HG02852 (cell line): Measurements from ENCODE around the gene TFEB.

Source experiments
- ATAC-seq: cut with Tn5 transposase; IDR thresholded peaks from one replicate; pipeline ENCODE4 v1.9.1; 2021; ENCODE audit warnings: mild to moderate bottlenecking, moderate library complexity; ENCODE audit not compliant: unreplicated experiment

TFEB gene

DNA sequence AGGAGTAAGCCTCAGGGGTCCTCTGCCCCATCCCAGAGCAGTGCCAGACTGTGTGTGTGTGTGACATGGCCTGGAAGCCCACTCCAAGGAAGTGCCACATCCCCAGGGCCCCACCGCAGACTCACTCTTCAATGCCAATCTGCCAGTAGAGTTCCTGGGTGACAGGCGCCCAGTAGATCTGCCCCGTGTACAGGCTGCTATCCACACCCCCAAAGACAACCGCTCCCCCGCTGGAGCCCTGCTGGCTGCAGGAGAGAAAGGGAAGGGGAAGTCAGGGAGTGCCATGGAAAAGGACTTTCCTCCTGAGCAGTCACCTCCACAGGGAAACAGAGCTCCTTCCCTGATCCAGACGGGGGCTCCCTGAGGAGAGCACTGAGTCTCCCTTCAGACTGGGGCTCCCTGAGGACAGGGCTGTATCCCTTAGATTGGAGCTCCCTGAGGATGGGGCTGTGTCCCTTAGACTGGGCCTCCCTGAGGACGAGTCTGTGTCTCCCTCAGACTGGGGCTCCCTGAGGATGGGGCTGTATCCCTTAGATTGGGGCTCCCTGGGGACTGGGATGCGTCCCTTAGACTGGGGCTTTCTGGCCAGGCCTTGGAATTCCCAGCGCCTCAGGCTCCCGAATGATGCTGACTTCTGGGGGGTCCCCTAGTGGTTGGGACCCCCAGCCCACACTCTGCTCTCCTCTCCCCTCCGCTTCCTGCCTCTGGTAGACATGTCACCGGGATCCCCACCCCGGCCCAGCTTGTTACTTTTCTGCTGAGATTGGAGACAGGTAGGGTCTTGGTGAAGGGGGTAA, 5.2 kb upstream of the TFEB start:
- ATAC-seq, result no peak

DNA sequence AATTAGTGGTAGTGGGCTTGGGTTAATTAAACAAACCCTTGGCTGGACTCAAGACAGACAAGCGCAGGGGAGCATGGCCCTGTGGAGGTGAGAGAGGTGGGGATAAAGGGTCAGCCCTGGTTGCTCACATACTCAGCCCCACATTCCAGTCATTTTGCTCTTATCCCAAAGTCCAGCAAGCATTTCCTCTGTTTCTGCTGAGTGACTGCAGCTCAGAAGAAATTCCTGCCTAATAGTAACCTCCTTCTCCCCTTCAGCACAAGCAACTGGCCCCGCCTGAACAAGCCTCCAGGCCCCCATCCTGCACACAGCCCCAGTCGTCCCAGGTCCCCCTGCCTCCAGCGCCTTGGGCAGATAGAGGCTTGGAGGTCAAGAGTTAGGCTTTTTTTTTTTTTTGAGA, 3.6 kb upstream of the TFEB start:
- ATAC-seq, result no peak

DNA sequence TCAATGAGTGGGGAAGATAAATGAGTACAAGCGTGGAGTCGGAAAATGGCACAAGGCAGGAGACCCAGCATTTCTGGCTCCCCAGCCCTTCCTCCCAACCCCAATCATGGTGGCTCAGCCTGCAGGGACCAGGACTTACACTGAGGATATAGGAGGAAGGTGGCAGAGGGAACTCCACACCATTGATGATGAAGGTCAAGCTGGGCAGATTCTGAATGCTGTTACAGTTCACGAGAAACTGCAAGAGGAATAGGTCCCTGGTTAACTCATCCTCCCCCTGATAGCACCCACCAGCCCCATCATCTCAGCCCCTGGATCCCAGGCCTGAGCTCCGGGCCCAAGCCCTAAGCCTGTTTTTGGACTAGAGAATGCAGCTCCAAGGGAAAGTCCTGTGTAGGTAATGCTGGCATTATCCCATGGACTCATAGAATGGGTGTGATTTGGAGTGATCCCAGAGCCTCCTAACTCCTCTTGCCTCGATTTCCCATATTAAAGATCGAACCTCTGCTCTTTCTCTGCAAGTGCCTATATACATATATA, 2.3 kb upstream of the TFEB start:
- no peak for ATAC-seq

DNA sequence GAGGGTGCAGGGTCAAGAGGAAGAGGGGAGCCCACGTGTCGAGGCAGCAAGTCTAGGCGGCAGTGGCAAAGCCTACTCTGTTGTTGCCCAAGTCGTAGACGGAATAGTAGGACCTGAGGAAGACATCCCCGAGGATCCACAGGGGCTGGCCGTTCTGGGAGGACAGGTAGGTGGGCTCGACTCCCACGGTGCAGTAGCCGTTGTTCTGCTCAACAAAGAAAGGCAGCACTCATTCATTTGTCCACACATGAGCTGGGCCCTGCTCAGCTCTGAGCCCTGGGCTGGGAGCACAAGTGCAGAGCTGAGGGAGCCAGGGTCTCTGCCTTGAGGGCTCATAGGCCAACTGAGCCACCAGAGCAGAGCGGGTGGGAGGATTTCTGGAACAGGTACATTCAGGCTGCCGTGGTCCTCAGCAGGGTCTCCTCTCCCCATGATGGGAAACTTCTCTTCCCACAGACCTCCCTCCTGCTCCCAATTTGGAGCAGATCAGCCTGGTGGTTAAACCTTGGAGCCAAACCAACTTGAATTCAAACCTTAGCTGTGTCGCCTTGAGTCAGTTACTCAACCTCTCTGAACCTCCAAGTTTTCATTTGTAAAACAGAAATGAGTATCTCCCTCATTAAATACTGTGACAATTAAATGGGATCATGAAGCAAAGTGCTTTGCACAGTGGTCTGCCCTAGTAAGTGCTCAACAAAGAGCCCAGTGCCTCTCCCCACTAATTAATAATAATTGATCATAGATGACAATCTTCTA, 1.6 kb upstream of the TFEB start:
- no peak for ATAC-seq

DNA sequence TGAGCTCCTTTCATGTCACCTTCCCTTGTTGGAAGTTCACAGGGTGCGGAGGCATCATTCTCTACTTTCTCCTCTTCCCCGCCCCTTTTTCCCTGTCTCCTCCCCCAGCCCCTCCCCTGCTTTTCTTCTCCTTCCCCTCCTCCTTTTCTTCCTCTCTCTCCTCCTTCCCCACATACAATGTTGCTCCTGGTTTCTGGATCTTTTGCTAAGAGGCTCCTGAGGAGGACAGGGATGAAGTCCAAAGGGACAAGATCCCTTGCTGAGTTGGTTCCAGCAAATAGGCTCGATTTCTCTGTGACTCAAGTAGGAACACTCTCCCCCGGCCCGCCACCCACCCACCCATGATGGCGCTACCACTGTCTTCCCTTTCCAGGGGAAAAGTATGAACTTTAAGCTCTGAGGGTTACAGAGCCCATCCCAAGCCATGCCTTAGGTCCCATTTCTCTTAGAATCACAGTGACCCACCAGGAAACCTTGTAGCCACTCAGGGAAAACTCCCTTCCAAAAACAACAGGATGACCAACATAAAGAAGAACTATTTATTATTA, 852 bp upstream of the TFEB start:
- ATAC-seq, result no peak

DNA sequence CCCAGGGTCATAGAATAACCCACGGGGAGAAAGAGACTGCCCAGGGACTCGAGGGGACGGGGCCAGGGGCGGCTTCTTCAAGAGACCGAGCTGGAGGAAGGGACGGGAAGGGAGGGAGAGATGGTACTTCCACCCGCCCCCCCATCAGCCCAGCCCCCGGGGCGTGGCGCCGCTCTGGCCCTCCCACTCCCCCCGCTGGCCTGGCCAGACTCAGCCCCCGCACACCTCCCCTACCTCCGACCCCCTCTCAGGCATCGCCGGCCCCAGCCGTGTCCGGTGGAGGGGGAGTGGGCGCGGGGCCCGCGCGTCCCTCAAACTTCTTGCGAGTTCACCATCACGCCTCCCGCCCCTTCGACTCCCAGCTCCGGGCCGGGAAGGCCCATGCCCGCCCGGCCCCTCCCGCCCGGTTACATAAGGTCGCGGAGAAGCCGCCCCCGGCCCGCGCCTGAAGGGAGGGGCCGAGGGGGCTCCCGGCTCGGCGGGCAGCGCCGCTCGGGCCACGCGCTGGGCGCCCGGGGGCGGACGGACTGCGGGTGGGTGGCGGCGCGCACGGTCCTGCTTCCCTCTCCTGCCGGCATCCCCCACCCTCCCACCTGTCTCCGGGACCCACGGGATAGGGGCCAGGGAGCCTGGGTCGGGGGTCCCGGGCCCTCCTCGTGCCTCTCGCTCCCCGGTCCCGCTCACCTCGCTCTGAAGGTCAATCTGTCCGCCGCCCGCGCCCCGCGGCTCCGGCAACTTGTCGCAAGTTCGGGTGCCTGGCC, 562 bp downstream of the TFEB start:
- ATAC-seq, result peak; percentile 19

DNA sequence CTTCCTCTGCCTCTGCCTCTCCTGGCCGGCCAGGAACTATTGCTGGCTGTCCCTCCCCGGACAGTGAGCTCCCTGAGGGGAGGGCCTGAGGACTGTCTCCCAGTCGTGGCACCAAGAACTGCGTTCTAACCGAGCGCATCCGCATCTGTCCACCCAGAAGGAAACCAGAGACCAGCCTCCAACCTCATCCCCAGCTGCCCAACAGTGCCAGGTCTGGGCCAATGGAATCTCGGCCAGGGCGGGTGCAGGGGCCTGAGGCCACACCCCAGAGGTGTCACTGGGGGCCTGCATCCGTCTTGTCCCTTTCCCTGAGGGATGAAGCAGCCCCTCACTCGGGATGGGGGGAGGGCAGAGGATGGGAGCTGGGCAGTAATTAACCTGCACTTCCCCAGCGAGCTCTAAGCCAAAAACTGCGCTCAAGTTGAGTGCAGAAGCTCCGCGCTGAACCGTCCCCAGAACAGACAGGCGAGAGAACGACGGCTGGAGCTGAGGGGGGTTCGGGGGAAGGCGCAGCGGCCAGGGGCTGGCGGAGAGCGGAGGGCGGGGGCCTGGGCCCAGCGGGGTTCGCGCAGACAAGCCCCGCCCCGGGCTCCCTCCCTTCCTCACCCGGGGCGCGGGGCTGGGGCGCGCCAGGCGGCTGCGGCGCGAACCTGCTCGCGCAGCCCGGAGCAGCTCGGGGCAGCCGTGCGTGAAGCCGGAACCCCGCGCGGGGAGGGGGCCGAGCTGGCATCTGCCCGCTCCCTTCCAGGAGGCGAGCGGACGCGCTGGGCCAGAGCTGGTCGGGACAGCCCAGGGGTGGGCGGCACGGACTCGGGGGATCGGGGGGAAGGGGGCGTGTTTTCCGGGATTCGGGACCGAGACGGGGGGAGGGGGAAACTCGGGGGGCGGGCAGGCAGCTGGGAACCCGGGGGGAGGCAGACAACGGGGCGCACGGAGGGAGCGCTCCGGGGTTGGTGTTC, 1.4 kb downstream of the TFEB start:
- peak; percentile 45 for ATAC-seq

DNA sequence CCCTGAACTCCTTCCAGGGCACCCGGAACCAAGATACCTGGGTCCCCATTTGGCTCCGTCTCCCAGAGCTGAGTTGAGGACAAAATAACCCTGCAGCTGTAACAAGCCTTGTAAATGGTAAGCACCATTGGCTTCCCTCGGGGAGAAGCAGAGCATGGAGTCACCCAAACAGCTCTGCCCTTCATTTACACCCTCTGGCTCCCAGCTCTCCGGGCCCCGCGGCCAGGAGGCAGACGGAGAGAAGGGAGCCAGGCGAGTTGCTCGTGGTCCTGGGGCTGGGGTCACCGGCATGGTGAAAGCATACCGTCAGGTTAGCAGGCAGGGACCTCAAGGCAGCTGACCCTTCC, 2.1 kb downstream of the TFEB start:
- ATAC-seq, result no peak

DNA sequence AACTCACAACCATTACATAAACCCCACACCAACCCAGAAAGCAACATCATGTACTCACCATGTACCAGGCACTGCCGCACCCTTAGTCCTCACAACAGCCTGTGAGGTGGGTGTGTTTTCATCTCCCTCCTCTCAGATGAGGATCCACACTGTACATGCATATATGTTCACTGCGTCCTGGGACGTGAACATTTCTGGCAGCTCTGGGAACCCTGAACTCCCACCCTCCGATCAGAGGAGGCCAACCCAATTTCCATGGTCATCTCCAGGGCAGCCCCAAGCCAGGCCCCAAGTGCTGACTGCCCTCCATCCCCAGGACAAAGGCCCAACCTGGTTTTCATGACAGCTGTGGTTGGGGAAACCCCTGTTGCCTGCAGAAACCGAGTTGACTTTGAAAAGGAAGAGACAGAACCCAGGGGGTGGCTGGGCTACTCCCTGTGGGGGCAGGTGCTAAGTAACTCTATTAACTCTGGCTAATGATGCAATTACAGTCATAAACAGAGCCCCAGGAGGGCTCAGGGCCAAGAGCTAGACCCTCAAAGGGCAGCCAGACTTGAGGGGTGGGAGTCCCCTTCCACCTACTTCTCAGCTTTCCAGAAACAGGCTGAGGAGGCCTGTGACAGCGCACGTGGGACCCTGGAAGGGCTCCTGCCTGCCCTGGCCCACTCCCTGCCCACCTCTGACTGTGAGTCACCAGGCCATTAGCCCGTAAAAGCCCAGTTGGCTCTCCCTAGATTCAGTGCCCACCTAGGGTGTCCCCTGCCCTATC, 2.6 kb downstream of the TFEB start:
- peak; percentile 34 for ATAC-seq

DNA sequence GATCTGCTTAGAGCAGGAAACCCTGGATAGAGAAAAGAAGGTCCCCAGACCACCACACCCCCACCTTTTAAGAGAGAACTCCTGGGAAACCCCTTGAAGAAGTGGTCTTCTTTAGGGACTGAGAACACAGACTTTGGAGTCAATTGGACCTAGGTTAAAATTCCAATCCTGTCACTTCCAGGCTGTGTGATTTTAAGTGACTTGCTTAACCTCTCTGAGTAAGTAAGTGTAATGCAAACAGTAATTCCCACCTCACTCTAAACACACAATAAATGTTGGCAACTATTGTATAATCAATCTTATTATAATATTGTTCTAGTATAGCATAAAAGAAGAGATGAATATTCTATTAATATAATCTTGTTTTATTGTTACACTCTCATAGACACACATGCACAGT, 3.3 kb downstream of the TFEB start:
- ATAC-seq, result no peak

DNA sequence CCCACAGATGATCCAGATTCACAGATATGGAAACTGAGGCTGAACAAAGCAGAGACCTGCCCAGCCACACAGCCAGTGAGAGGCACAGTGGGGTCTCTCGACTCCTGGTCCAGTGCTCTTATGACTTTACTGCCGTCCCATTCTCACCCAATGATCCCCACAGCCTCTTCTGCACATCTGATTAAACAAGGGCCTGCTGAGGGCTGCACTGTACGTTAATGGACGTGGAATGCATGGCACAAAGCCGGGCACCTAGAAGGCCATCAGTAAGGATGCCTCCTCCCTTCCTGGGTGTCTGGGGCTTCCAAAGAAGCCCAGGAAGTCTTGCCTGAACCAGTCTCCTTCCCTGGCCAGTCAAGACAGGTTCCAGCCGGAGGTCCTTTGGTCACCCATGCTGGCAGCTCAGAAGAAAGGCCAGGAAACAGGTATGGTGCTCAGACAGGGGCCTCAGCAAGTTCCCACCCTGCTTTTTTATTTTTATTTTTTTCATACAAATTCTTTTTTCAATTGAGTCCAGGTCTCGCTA, 3.8 kb downstream of the TFEB start:
- no peak for ATAC-seq

DNA sequence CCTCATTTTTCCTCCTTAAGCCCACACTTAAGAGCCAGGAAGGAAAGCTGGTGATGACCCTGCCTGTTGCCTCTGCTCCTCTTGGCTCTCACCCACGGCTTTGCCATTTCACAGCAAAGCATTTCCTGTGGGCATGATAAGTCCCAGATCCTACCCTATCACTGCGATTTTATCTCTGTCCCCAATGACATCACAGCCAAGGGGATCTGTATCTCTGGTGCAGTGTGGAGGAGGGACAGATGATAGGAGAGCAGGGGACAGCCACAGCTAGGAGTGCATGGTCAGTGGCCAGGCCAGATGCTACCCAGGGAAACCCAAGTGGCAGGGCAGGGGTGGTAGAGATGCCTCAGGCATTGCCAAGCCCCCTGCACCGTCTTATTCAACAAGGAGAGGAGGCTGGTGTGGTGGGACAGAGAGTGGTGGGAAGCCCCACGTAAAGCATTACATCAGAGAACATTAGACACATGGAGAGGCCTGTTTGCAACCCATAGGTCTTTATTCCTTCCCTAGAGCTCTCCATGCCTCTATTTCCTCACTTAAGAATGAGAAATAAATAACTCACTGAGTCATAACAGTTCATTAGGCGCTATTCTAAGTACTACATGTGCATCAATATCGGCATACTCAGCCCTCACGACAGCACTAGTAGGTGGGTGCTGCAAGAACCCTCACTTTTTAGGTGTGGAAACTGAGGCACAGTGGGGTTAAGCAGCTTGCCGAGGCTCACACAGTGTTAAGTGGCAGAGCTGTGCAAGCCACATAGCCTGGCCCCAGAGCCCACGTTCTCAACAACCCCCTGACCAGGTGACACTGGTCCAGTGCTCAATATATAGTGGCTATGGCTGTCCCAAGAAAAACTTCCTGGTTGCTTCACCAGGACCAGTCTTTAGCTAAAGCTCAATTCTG, 4.6 kb downstream of the TFEB start:
- ATAC-seq, result no peak

DNA sequence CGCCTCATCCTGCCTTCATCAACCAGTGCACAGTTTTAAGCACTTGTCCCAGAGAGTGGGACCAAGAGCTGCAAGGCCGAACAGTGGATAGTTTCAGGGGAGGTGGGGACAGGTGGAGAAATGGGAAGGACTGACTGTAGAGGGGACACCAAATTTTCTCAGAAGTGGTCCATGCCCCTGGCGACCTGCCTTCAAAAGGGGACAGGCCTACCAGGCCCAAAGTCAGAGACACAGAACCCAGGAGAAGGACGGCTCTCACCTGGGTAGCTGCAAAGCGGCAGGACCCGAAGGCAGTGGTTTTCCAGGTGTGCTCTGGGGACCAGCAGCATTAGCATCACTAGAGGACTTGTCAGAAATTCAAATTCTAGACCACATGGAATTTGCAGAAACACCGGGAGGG, 5.8 kb downstream of the TFEB start:
- no peak for ATAC-seq

DNA sequence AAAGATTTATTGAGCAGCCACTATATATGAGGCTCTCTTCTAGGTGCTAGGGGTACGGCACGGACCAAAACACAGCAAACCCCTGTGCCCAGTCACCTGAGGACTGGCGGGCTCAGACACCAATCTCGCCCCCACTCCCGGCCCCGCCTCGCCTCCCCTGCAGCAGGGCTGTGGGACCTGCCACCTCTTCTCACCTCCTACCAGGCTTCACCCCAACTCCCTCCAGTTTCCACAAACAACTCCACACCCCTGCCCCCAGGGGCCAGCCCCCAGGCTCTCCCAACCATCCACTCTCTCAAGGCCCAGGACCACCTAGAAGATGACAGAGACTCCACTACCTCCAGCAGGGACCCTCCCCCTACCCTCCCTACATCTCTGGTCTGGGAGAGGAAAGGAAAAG, 6.5 kb downstream of the TFEB start:
- no peak for ATAC-seq

DNA sequence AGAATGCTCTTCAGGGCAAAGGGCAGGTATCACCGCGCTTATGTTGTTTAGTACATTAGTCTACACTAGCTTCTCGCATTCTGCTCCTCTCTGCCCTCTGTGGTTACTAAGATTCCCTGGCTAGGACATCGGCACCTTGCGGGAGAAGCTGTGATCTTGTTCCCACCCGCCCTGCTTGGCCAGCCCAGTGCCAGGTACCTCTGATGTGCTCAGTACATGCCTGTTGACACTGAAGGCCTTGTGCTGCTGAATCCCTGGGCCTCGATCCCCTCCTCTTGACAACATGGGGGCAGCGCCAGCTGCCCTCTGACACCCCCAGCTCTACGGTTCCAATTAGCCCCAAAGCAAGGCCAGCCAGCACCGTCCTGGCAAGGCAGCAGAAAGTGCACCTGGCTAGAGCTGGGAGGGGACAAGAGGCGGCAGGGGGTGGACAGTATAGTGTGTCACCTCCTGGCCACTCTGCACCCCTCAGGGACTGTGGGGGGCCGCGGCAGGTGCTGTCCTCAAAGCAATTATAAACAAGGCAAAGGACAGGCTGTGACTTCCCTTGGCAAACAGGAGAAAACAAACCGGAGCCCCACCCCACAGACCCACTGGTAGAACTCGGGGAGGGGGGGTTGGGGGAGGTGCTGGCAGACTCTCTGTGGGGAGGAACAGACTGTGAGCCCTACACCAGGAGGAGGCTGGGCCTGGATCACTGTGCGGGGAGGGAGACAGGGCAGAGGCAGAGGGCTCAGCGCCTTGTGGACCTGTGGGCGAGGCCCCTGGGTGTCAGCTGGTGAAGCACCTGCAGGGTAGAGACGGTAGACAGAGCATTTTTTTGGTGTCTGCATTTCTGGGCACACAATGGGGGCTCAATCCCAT, 7.1 kb downstream of the TFEB start:
- no peak for ATAC-seq

DNA sequence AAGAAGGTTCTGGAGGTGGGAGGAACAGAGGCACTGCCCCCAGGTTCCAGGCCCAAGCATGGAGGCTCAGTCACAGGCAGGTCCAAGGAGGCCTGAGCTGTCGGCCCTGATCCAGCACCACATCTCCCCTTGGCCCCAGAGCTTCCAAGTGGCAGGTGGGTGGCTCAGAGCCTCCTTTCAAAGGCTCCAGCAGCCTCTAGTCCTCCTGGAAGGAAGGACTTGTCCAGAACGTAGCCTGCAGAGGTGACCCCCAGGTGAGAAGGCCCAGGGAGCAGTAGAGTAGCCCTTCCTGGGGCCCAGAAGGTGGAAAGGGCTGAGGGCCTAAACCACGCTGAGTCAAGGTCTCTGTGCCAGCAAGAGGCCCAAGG, 7.7 kb downstream of the TFEB start:
- no peak for ATAC-seq

DNA sequence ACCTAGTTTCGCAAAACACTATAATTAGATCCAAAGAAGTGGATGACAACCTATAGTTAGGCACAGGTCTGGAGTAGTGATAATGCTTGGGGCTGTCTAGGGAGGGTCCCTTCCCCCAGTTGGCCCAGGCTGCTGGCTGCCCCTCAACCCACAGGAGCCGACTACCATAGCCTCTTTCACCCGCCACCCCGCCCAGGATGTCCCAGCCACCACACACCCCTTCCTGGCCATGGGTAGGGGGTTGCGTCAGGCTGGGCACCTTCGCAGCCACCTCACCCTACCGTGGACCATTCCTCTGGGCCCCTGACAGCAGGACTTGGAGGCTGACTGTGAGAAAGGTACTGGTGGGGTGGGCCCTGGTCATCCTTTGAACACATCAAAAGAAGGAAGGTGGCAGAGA, 8.5 kb downstream of the TFEB start:
- ATAC-seq, result no peak
